K562 (cell line): ENCODE results near the gene THSD8. TPM values are rescaled to one million over a fixed set of nuclear protein-coding genes. Genes with fewer than 3 reads are reported as not detected.

Source experiments
- BACH1 ChIP-seq: fragments of 200-800 bp; sonication (Bioruptor generic); IDR thresholded peaks from 2 replicates; pipeline ENCODE4 v1.6.1; 2016; ENCODE audit warnings: missing genetic modification characterization, missing compliant biosample characterization
- CCNT2 ChIP-seq: IDR thresholded peaks from 2 replicates; pipeline ENCODE4 v1.6.1; 2011; ENCODE audit warnings: borderline replicate concordance, low read depth, mild to moderate bottlenecking, moderate library complexity, mixed read lengths, low read length; ENCODE audit not compliant: insufficient read length; ENCODE audit errors: extremely low read depth
- CUX1 ChIP-seq: fragments of 200-800 bp; sonication (Bioruptor generic); IDR thresholded peaks from 2 replicates; pipeline ENCODE4 v1.6.1; 2016; ENCODE audit warnings: missing genetic modification characterization, missing compliant biosample characterization
- GMEB1 ChIP-seq: fragments of 250-450 bp; sonication (Bioruptor Pico); IDR thresholded peaks from 2 replicates; pipeline ENCODE4 v1.4.0; 2020; ENCODE audit warnings: mild to moderate bottlenecking
- LCOR ChIP-seq: sonication (generic); formaldehyde crosslinking; IDR thresholded peaks from 2 replicates; pipeline ENCODE4 v1.8.0; 2022; ENCODE audit warnings: mild to moderate bottlenecking, missing genetic modification reagents
- MECOM ChIP-seq: fragments of 250-450 bp; sonication (Bioruptor Pico); IDR thresholded peaks from 2 replicates; pipeline ENCODE4 v1.8.0; 2022; ENCODE audit warnings: inconsistent platforms
- MYNN ChIP-seq, 2 experiments: sonication (generic); formaldehyde crosslinking in 1 of 2; IDR thresholded peaks; 2 replicates each; pipeline versions ENCODE4 v1.5.0 to v1.6.1; 2016 to 2020; ENCODE audit warnings: antibody characterized with exemption in 1 of 2, missing genetic modification reagents in 1 of 2
- NCOA1 ChIP-seq: fragments of 450-650 bp; IDR thresholded peaks from 2 replicates; pipeline ENCODE4 v1.6.1; 2016; ENCODE audit warnings: low read depth
- NCOR1 ChIP-seq: fragments of 450-650 bp; IDR thresholded peaks from 2 replicates; pipeline ENCODE4 v1.6.1; 2016; ENCODE audit warnings: mild to moderate bottlenecking, moderate library complexity
- NFATC3 ChIP-seq: fragments of 450-650 bp; IDR thresholded peaks from 2 replicates; pipeline ENCODE4 v1.6.1; 2017; ENCODE audit warnings: mild to moderate bottlenecking
- NFIX ChIP-seq: fragments of 250-450 bp; sonication (Bioruptor Pico); IDR thresholded peaks from 2 replicates; pipeline ENCODE4 v1.4.0; 2020; ENCODE audit warnings: low read depth, mild to moderate bottlenecking, moderate library complexity
- NR3C1 ChIP-seq: sonication (generic); formaldehyde crosslinking; IDR thresholded peaks from 2 replicates; pipeline ENCODE4 v1.8.1; 2022; ENCODE audit warnings: missing genetic modification reagents
- PHF21A ChIP-seq: fragments of 450-650 bp; IDR thresholded peaks from 2 replicates; pipeline ENCODE4 v1.6.1; 2017; ENCODE audit warnings: low read depth, borderline replicate concordance
- SOX6 ChIP-seq: fragments of 450-650 bp; IDR thresholded peaks from 2 replicates; pipeline ENCODE4 v1.6.1; 2014; ENCODE audit warnings: mild to moderate bottlenecking
- STAT5A ChIP-seq: IDR thresholded peaks from 2 replicates; pipeline ENCODE4 v1.6.1; 2012; ENCODE audit warnings: low read length, inconsistent platforms, borderline replicate concordance
- TEAD2 ChIP-seq: fragments of 450-650 bp; IDR thresholded peaks from 2 replicates; pipeline ENCODE4 v1.6.1; 2016; ENCODE audit warnings: missing genetic modification characterization, control low read depth, missing compliant biosample characterization
- TGIF2 ChIP-seq: sonication (generic); formaldehyde crosslinking; IDR thresholded peaks from 2 replicates; pipeline ENCODE4 v1.8.1; 2022; ENCODE audit warnings: mild to moderate bottlenecking, missing genetic modification reagents, moderate library complexity
- ZNF253 ChIP-seq: fragments of 250-450 bp; sonication (Bioruptor Pico); conservative IDR thresholded peaks from 2 replicates; pipeline ENCODE4 v1.6.1; 2021; ENCODE audit warnings: mild to moderate bottlenecking
- ZNF57 ChIP-seq: fragments of 450-650 bp; formaldehyde crosslinking; IDR thresholded peaks from 2 replicates; pipeline ENCODE4 v1.4.0; 2020; ENCODE audit warnings: mild to moderate bottlenecking, moderate library complexity
- ZSCAN32 ChIP-seq: fragments of 450-650 bp; formaldehyde crosslinking; IDR thresholded peaks from 2 replicates; pipeline ENCODE4 v1.4.0; 2020; ENCODE audit warnings: mild to moderate bottlenecking, moderate library complexity
- polyA plus RNA-seq, 8 experiments: library from polyadenylated mRNA; depleted of rRNA in 4 of 8; stranded (reverse) in 5 of 8; unstranded in 3 of 8; fragments of >200 nt; fragmentation: Nextera tagmentation in 2 of 8; fragmentation: Illumina TruSeq in 1 of 8; extraction: Ambion mirVana in 2 of 8; extraction: Trizol in 1 of 8; gene quantifications; 2 replicates each; pipeline versions ENCODE4 v1.2.1 to v1.2.3, GENCODE V29; 2011 to 2014; ENCODE audit warnings: inconsistent platforms in 1 of 8, missing spikeins in 1 of 8
- total RNA-seq, 7 experiments: library from RNA; depleted of rRNA in 6 of 7; stranded (reverse); fragments of >200 nt in 6 of 7; fragmentation: Illumina TruSeq in 2 of 7; extraction: Trizol in 2 of 7; gene quantifications; 2 replicates each; pipeline versions ENCODE4 v1.2.1 to v1.2.3, GENCODE V29; 2011 to 2021; ENCODE audit warnings: low replicate concordance in 1 of 7

THSD8 gene
- total and polyA plus RNA-seq, 9 of the 15 experiments (the other 6 are each of a cell fraction or from before 2014, with no cell fraction given), result 8.4 to 42.4 (median 19.9) TPM; not detected in 2

GRCh38 chr19:12788682-12789097 lies 13.2 kb upstream of the THSD8 start (continued):
- TF ChIP-seq TGIF2 (CRISPR knock-in tag) (no peak), TEAD2 (tag) (no peak), MYNN (IDR thresholded peaks at IDR 0.05) (peak; percentile 68; the same call in 1 of the 2 replicates), MYNN (CRISPR knock-in tag; IDR thresholded peaks at IDR 0.05) (no peak), NFATC3 (peak; percentile 23; the same call in 1 of the 2 replicates), GMEB1 (CRISPR knock-in tag) (no peak), CUX1 (CRISPR knock-in tag) (no peak), NCOR1 (peak; percentile 63), BACH1 (tag) (no peak), ZNF57 (CRISPR knock-in tag) (no peak), NR3C1 (no peak), STAT5A (no peak), ZNF253 (CRISPR knock-in tag) (no peak), NFIX (CRISPR knock-in tag) (no peak), NCOA1 (no peak), SOX6 (no peak), CCNT2 (no peak), LCOR (CRISPR knock-in tag) (no peak), ZSCAN32 (CRISPR knock-in tag) (no peak), PHF21A (no peak), MECOM (no peak)
